CD4-positive, CD25-positive, alpha-beta regulatory T cell (primary cell): ENCODE data around the gene TAF4. TPM values are rescaled to one million over a fixed set of nuclear protein-coding genes. Genes with fewer than 3 reads are reported as not detected.

Source experiments
- ATAC-seq, 2 donors: fragments of 150-1000 bp; cut with Tn5 transposase; one replicate each; pipeline ENCODE4 v1.10.0; 2021; ENCODE audit warnings: low read depth in 2 of 2, moderate number of reproducible peaks in 2 of 2, moderate library complexity in 1 of 2
- DNase-seq, 3 donors: peaks; one replicate each; pipeline versions ENCODE4 v3.0.0 to v3.0.0-alpha.2; 2012 to 2022; ENCODE audit warnings: mixed read lengths in 1 of 3
- H3K27ac ChIP-seq: one replicate; pipeline ENCODE4 v1.7.0; 2013; ENCODE audit warnings: mild to moderate bottlenecking, low read length; ENCODE audit not compliant: insufficient read depth, poor library complexity, severe bottlenecking
- H3K27me3 ChIP-seq: one replicate; pipeline ENCODE4 v1.7.0; 2013; ENCODE audit warnings: low read length; ENCODE audit not compliant: control insufficient read depth, insufficient read depth
- H3K36me3 ChIP-seq: one replicate; pipeline ENCODE4 v1.7.0; 2013; ENCODE audit warnings: mild to moderate bottlenecking, low read length, moderate library complexity; ENCODE audit not compliant: control insufficient read depth, insufficient read depth
- H3K4me1 ChIP-seq: 2 replicates; pipeline ENCODE4 v1.7.0; 2013; ENCODE audit warnings: mild to moderate bottlenecking, low read length; ENCODE audit not compliant: insufficient read depth, control insufficient read depth, poor library complexity, severe bottlenecking
- H3K4me3 ChIP-seq: one replicate; pipeline ENCODE4 v1.7.0; 2013; ENCODE audit warnings: low read depth, mild to moderate bottlenecking, low read length, moderate library complexity
- H3K9me3 ChIP-seq, 2 experiments: 1 replicate in 1 of 2; 2 replicates in 1 of 2; pipeline ENCODE4 v1.7.0; 2013; ENCODE audit warnings: low read length in 2 of 2, mild to moderate bottlenecking in 1 of 2, moderate library complexity in 1 of 2; ENCODE audit not compliant: control insufficient read depth in 2 of 2
- H3K27ac Mint-ChIP-seq, 3 donors: one replicate each; pipeline ENCODE4 v1.8.0; 2020 to 2022; ENCODE audit warnings: mild to moderate bottlenecking in 3 of 3, mixed read lengths in 3 of 3, moderate library complexity in 2 of 3
- H3K27me3 Mint-ChIP-seq: one replicate; pipeline ENCODE4 v1.8.0; 2022; ENCODE audit warnings: mild to moderate bottlenecking, mixed read lengths
- H3K36me3 Mint-ChIP-seq: one replicate; pipeline ENCODE4 v1.8.0; 2020; ENCODE audit warnings: mixed read lengths
- H3K4me1 Mint-ChIP-seq, 4 donors: one replicate each; pipeline ENCODE4 v1.8.0; 2020 to 2022; ENCODE audit warnings: mixed read lengths in 4 of 4, mild to moderate bottlenecking in 1 of 4
- H3K4me3 Mint-ChIP-seq, 4 donors: one replicate each; pipeline ENCODE4 v1.8.0; 2020 to 2022; ENCODE audit warnings: mild to moderate bottlenecking in 4 of 4, mixed read lengths in 4 of 4, moderate library complexity in 3 of 4
- H3K9me3 Mint-ChIP-seq, 7 donors: one replicate each; pipeline ENCODE4 v1.8.0; 2020 to 2022; ENCODE audit warnings: mixed read lengths in 7 of 7, mild to moderate bottlenecking in 3 of 7, moderate library complexity in 2 of 7
- polyA plus RNA-seq, 4 donors: library from polyadenylated mRNA; unstranded; fragments of 300-500 nt; fragmentation: Illumina TruSeq; gene quantifications; one replicate each; pipeline ENCODE4 v1.2.3, GENCODE V29; 2021
- total RNA-seq: library from RNA; stranded (reverse); gene quantifications from one replicate; pipeline ENCODE4 v1.2.3, GENCODE V29; 2022

Gene TAF4
- total and polyA plus RNA-seq, 5 donors from 2014 or later = 0.76 to 20.4 (median 0.91) TPM

DNA sequence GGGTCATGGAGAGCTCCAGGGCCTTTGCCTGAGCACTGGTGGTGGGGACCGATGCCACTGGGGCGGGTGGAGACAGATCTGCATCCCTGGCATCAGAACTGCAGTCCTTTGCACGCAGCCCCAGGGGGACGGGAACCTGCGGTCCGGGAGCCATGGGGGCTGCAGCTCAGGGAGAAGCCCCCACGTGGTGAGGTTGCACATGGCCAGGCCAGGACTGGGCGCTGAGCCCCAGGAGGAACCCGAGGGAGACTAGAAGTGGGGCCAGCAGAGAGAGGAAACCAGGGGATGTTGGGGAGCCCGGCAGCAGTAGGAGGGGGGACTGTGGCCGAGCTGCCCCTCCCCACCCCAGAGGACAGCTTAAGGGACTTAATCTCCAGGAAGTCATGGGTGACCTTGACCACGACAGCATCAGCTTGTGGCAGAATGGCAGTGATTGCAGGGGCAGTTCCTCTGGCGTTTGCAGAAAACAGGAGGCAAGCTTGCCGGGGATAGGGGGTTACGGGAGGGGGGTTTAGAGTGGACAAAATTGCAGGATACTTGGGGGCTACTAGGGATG is 38.6 kb upstream of the TAF4 start:
- peaks cover 24 to 89% of the 10 kb centered on the region in 2 experiments for H3K9me3 ChIP-seq
- Mint-ChIP-seq H3K27me3 (no peaks in the 10 kb centered on the region), H3K4me1 (no peaks in the 10 kb centered on the region), H3K27ac (no peak overlapping the region), H3K4me3 (no peak overlapping the region), H3K36me3 (peaks cover 15% of the 10 kb centered on the region), H3K9me3 (peaks cover 0 to 71% (median 23%) of the 10 kb centered on the region in 7 donors)
- no peaks in the 10 kb centered on the region for H3K4me1 ChIP-seq
- H3K27ac ChIP-seq = no peak overlapping the region
- no peak for DNase-seq
- H3K4me3 ChIP-seq = no peak overlapping the region
- ATAC-seq = no peak
- H3K36me3 ChIP-seq = no peaks in the 10 kb centered on the region
- no peaks in the 10 kb centered on the region for H3K27me3 ChIP-seq

- H3K4me3 Mint-ChIP-seq = no peak overlapping the region
- DNase-seq (no peak), ATAC-seq (no peak)
- Histone ChIP-seq H3K4me1 (no peaks in the 10 kb centered on the region), H3K27ac (no peak overlapping the region), H3K4me3 (no peak overlapping the region), H3K27me3 (no peaks in the 10 kb centered on the region), H3K36me3 (no peaks in the 10 kb centered on the region), H3K9me3 (peaks cover 20 to 82% of the 10 kb centered on the region in 2 experiments)
- no peaks in the 10 kb centered on the region for H3K4me1 Mint-ChIP-seq
- H3K27ac Mint-ChIP-seq = no peak overlapping the region
- peaks cover 0 to 67% (median 21%) of the 10 kb centered on the region in 7 donors for H3K9me3 Mint-ChIP-seq
- no peaks in the 10 kb centered on the region for H3K27me3 Mint-ChIP-seq
- H3K36me3 Mint-ChIP-seq = peaks cover 12% of the 10 kb centered on the region
These were observed 38.0 kb upstream of the TAF4 start for GRCh38 chr20:62103508-62104233.

DNA sequence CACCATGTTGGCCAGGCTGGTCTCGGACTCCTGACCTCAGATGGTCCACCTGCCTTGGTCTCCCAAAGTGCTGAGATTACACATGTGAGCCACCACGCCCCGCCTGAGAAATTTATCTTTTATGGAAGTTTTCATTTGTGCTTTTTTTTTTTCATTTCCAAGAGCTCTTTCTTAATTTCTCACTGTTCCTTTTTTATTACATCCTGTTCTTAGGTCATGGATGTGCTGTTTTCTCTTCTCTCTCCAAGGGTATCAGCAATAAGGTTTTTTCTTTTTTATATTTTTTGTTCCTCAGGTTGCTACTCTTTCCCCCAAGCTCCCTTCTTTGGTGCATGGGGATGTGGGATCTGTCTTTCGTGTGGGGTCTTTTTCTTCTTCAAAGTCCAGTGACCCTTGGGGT is 35.4 kb upstream of the TAF4 start:
- Histone ChIP-seq H3K4me3 (no peak overlapping the region), H3K27ac (no peak overlapping the region), H3K4me1 (no peaks in the 10 kb centered on the region), H3K9me3 (peaks cover 9 to 56% of the 10 kb centered on the region in 2 experiments), H3K27me3 (no peaks in the 10 kb centered on the region), H3K36me3 (no peaks in the 10 kb centered on the region)
- Mint-ChIP-seq H3K27ac (no peak overlapping the region), H3K4me3 (no peak overlapping the region), H3K27me3 (no peaks in the 10 kb centered on the region), H3K9me3 (peaks cover 0 to 44% (median 13%) of the 10 kb centered on the region in 7 donors), H3K36me3 (peaks cover 10% of the 10 kb centered on the region), H3K4me1 (no peaks in the 10 kb centered on the region)
- no peak for DNase-seq
- ATAC-seq = no peak

GRCh38 chr20:62097881-62098407 is 32.3 kb upstream of the TAF4 start:
- peaks cover 8% of the 10 kb centered on the region for H3K27me3 Mint-ChIP-seq

DNA sequence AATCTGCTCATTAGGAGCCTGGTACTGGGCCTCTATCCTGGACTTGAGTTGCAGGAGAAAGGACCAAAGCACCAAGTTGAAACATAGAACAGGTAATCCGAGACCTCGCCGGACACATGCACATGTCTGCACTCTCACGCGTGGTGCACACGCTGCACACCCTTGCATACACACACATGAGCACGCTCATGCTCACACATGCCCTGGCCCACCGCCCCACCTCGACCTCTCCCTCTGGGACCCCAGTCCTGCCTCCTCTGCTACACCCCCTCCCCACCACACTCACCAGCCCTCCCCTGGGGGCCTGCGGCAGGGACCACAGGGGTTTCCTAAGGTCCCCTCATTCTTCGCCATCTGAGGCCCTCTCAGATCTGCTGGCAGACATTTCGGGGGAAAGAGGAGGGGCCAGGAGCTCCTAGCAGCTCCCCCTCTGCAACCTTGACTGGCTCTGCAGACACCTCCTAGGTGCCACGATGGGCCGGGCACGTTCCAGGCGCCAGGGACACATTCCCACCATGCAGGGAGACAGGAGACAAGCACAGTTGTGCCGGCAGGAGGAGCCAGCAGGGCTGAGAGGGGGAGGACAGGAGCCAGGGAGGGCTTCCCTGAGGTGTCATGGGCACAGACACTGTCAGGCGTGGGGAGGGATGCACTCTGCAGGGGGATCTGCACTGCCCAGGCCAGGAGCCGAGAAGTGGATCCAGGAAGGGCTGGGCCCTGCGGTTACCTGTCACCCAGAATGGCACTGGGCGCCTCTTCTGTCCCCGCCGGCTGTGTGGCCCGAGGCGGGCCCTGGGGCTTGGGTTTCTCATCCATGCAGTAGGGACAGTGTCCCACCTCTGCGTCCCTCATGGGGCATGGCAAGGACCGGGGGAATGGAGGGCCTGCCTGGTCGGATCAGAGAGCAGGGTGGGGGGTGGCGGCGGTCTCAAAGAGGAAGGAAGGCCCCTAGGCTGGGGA is 31.0 kb upstream of the TAF4 start:
- Mint-ChIP-seq H3K36me3 (peaks cover 3% of the 10 kb centered on the region), H3K4me3 (no peak overlapping the region)

More at GRCh38 chr20:62097881-62098407, 32.3 kb upstream of the TAF4 start:
- no peak overlapping the region for H3K4me3 ChIP-seq
- H3K27me3 ChIP-seq = no peaks in the 10 kb centered on the region
- H3K36me3 ChIP-seq = no peaks in the 10 kb centered on the region
- peaks cover 0 to 28% of the 10 kb centered on the region in 2 experiments for H3K9me3 ChIP-seq
- Mint-ChIP-seq H3K27ac (no peak overlapping the region), H3K4me1 (no peaks in the 10 kb centered on the region), H3K36me3 (peaks cover 3% of the 10 kb centered on the region), H3K9me3 (peaks cover 0 to 27% (median 6%) of the 10 kb centered on the region in 7 donors), H3K4me3 (no peak overlapping the region)
- ATAC-seq (no peak), DNase-seq (no peak)
- H3K4me1 ChIP-seq = no peaks in the 10 kb centered on the region
- no peak overlapping the region for H3K27ac ChIP-seq

DNA sequence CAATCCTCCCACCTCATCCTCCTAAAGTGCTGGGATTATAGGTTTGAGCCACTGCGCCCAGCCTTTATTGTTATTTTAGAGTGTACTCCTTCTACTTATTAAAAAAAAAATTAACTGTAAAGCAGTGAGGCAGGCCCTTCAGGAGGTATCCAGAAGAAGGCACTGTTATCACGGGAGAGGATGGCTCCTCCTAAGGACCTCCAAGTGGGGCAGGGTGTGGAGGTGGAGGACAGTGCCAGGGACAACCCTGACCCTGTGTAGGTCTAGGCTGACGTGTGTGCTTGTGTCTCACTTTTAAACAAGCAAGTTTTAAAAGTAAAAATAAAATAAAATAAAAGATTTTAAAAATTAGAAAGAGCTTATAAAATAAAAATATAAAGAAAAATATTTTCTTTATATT is 23.7 kb upstream of the TAF4 start:
- peaks cover 0 to 12% (median 2%) of the 10 kb centered on the region in 7 donors for H3K9me3 Mint-ChIP-seq
- H3K4me3 Mint-ChIP-seq = no peak overlapping the region
- no peaks in the 10 kb centered on the region for H3K4me1 Mint-ChIP-seq
- peaks cover 8% of the 10 kb centered on the region for H3K27me3 Mint-ChIP-seq
- DNase-seq (no peak), ATAC-seq (no peak)
- Histone ChIP-seq H3K27me3 (no peaks in the 10 kb centered on the region), H3K4me3 (no peak overlapping the region), H3K27ac (no peak overlapping the region), H3K9me3 (no peaks in the 10 kb centered on the region), H3K36me3 (no peaks in the 10 kb centered on the region), H3K4me1 (no peaks in the 10 kb centered on the region)
- no peak overlapping the region for H3K27ac Mint-ChIP-seq
- no peaks in the 10 kb centered on the region for H3K36me3 Mint-ChIP-seq

More for the DNA sequence above, 31.0 kb upstream of the TAF4 start:
- H3K4me3 ChIP-seq = no peak overlapping the region
- no peak overlapping the region for H3K27ac ChIP-seq
- peaks cover 8% of the 10 kb centered on the region for H3K27me3 Mint-ChIP-seq
- no peaks in the 10 kb centered on the region for H3K4me1 Mint-ChIP-seq
- DNase-seq (no peak), ATAC-seq (no peak)
- no peaks in the 10 kb centered on the region for H3K4me1 ChIP-seq
- peaks cover 0 to 17% of the 10 kb centered on the region in 2 experiments for H3K9me3 ChIP-seq
- peaks cover 0 to 26% (median 6%) of the 10 kb centered on the region in 7 donors for H3K9me3 Mint-ChIP-seq
- no peaks in the 10 kb centered on the region for H3K36me3 ChIP-seq
- no peak overlapping the region for H3K27ac Mint-ChIP-seq
- no peaks in the 10 kb centered on the region for H3K27me3 ChIP-seq

DNA sequence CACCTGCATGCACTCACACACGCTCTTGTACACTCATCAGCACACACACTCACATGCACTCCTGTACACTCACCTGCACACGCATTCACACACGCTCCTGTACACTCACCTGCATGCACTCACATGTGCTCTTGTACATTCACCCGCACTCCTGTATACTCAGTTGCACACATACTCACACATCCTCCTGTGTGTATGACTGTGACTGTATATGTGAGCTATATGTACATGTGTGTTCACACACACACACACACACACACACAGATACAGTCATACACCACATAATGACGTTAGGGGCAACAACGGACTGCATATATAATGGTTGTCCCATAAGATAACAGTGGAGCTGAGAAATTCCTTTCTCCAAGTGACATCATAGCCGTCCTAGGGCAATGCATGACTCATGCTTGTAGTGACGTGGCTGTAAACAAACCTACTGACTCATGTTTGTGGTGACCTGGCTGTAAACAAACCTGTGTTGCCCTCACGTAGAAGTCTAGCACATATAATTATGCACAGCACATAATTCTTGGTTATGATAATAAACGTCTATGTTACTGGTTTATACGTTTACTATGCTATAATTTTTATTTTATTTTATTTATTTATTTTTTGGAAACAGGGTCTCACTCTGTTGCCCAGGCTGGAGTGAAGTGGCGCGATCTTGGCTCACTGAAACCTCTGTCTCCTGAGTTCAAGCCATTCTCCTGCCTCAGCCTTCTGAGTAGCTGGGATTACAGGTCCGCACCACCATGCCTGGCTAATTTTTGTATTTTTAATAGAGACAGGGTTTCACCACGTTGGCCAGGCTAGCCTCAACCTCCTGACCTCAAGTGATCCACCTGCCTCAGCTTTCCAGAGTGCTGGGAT is 22.8 kb upstream of the TAF4 start:
- H3K36me3 Mint-ChIP-seq = no peaks in the 10 kb centered on the region
- no peak overlapping the region for H3K27ac ChIP-seq
- H3K4me3 ChIP-seq = no peak overlapping the region
- ATAC-seq (peak in 1 of 2 donors; percentile 53), DNase-seq (no peak)
- no peak overlapping the region for H3K27ac Mint-ChIP-seq
- no peaks in the 10 kb centered on the region for H3K4me1 ChIP-seq
- peaks cover 0 to 10% (median 2%) of the 10 kb centered on the region in 7 donors for H3K9me3 Mint-ChIP-seq
- H3K4me1 Mint-ChIP-seq = no peaks in the 10 kb centered on the region
- H3K4me3 Mint-ChIP-seq = no peak overlapping the region
- H3K9me3 ChIP-seq = no peaks in the 10 kb centered on the region
- no peaks in the 10 kb centered on the region for H3K36me3 ChIP-seq
- peaks cover 2% of the 10 kb centered on the region for H3K27me3 Mint-ChIP-seq
- no peaks in the 10 kb centered on the region for H3K27me3 ChIP-seq
